Kidney glomerular epithelial cell (primary cell): ENCODE data around the gene CYB5R3.
A peak's percentile ranks its signal among the peaks of the same experiment; 100 is the strongest.
"Not testable (repeated sequence)": the region's sequence is repeated elsewhere in the genome, so short reads cannot be mapped to it uniquely, and the experiment has no call there.

ENCODE experiments used
- DNase-seq: peaks from one replicate; lab custom pipeline; 2025; lab: John Stamatoyannopoulos, UW

CYB5R3 gene

DNA sequence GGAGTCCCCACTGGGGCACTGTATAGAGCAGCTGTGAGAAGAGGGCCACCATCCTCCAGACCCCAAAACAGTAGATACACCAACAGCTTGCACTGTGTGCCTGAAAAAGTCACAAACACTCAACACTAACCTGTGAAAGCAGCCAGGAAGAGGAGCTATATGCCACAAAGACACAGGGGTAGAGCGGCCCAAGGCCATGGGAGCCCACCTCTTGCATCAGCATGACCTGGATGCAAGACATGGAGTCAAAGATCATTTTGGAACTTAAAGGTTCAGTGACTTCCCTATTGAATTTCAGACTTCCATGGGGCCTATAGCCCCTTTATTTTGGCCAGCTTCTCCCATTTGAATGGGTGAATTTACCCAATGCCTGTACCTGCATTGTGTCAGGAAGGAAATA lies 29.7 kb upstream of the CYB5R3 start:
- DNase-seq: no peak

DNA sequence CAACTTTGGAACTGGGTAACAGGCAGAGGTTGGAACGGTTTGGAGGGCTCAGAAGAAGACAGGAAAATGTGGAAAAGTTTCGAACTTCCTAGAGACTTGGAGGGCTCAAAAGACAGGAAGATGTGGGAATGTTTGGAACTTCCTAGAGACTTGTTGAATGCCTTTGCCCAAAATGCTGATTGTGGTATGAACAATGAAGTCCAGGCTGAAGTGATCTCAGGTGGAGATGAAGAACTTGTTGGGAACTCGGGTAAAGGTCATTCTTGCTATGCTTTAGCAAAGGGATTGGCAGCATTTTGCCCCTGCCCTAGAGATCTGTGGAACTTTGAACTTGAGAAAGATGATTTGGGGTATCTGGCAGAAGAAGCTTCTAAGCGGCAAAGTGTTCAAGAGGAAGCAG lies 28.7 kb upstream of the CYB5R3 start:
- DNase-seq: not testable (repeated sequence)

DNA sequence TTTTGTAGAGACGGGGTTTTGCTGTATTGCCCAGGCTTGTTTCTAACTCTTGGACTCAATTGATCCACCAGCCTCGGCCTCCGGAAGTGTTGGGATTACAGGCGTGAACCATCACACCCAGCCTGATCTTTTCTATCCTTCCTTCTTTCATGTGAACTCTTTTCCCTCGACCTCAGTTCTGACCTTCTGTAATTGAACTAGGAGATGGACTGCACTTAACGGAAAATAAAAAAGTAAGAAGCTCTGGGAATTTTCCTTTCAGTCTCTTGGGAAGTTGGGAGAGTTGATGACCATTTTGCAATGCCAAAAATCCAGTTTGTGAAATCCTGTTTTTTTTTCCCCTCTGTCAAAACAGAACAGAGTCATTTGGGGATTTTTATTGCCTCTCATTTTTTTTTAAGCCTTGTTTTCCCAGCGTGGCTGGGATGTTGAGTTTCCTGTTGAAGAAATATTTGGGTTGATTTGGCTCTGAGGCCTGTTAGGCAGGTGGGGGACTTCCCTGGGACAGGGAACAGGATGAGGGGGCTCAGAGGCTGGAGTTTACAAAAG lies 26.9 kb upstream of the CYB5R3 start:
- no peak for DNase-seq

DNA sequence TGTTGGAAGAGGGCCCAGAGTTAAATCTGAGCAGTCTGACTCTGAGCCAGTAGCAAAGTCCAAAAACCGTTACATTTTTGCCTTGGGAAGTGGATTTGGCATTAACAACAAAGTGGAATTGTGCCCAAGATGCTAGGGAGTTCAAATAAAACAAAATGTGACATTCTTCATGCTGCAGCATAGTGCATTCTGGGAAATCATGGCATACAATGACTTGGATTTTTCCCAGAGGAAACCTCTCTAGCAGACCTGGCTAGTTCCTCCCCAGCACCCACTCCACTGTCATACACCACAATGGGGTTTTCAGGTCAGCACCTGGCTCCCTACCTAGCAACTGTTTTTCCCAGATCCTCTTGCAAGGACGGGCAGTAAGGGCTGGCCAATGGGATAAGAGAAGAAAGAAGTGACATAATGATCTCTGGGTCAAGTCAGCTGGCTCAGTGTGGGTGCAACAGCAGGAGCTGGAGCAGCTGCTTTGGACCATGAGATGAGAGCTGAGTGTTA lies 24.8 kb upstream of the CYB5R3 start:
- DNase-seq: no peak

- DNase-seq: not testable (repeated sequence)
These were observed 23.9 kb upstream of the CYB5R3 start for GRCh38 chr22:42673071-42673470.

DNA sequence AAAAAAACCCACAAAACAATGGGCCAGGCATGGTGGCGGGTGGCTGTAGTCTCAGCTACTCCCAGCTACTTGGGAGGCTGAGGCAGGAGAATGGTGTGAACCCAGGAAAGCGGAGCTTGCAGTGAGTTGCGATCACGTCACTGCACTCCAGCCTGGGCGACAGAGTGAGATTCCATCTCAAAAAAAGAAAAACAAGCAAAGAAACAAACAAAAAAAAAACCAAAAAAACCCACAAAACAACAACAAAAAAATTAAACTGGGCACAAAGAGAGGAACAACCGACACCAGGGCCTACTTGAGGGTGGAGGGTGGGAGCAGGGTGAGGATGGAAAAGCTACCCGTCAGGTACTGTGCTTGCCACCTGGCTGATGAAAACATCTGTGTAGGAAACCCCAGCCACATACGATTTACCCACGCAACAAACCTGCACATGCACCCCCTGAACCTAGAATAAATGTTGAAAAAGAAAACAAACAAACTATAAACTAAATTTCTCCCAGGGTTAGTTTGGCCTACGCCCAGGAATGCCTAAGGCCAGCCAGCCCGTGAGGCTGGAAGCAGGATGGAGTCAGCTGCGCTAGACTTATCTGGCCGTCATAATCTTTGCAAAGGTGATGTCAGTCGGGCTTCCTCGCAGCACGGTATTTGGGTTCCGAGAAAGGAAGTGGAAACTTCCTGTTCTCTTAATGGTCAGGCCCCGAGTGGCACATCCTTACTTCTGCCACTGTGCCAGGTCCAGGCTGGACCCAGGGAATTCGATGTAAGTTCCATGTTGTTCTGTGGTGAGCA lies 21.9 kb upstream of the CYB5R3 start:
- DNase-seq: no peak

- no peak for DNase-seq
These were observed 20.9 kb upstream of the CYB5R3 start for GRCh38 chr22:42670046-42670445.

GRCh38 chr22:42666393-42666792 lies 17.2 kb upstream of the CYB5R3 start:
- not testable (repeated sequence) for DNase-seq

DNA sequence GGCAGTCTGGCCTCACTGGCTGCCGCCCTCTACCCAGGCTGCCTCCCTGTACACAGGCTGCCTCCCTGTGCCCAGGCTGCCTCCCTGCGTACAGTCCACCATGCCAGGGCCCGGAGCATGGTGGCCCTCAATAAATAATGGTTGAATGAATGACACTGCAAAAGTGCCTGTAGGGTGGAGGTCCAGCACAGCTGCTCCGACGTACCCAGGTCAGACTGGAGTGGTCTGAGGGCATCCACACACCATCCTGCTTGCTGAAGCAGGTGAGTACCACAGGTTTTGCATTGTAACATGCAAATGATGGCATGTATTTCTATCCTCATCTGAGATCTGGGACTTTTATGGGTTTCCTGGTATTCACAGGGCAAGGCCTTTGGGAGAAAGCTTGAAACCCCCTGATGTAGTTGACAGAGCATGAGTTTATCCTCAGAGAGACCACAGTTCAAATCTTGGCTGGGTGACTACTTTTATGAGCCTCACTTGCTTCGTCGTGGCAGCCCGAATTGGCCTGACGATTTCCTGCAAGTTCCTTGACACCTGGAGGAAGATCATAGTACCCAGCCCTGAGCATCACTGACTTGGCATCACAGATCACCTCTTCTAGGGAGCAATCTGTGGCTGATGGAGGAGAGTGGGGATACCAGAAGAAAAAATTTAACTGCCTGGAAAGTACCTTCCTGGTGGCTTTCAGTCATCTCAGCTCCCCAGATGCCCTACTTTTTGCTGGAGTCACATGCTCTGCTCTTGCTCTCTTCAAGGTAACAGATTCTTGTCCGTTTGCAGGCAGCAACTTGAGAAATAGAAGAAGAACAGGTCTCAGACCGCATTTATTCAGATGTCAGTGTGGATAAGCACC lies 16.0 kb upstream of the CYB5R3 start:
- no peak for DNase-seq

DNA sequence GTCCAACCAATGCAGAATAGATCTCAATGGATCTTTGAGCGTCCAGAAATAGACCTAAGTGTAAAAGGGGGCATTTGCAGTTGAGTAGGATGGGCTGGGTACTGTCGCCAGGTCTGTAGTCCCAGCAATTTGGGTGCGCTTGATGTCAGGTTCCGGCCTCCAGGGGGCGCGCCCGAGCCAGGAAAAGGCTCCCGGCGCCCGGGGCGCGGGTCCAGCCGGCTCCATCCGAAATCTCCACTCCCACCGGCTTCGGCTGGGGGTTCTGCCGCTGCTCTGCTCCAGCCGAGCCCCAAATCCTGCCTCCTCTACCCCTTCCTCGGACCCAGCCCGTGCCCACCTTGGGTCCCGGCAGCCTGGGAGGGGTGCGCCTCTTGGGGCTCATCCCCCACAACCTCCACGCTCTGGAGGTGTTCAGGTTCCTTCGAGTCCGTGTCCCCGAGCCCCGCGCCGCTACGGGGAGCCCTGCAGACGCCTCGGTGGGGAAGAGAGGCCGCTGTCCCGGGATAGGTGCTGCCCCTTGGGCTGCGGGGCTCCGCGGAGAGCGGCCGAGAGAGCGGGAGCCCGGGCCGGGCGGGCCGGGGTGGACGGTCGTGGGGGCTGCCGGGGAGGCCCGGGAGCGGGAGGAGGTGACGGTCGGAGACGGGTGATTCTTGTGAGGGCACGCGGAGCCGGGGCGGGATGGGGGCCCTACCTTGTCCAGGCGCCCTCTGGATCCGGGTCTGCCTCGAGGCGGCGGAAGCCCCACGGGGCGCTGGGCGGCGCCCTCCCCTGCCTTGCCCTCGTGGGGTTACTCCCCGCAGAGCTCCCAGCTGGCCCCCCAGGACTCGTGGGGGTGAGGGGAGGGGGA lies 13.0 kb upstream of the CYB5R3 start:
- DNase-seq: peak; percentile 47

GRCh38 chr22:42656578-42656977 lies 7.4 kb upstream of the CYB5R3 start:
- DNase-seq: no peak

GRCh38 chr22:42655693-42656092 lies 6.5 kb upstream of the CYB5R3 start:
- DNase-seq: no peak

- DNase-seq: no peak
These were observed 5.4 kb upstream of the CYB5R3 start for GRCh38 chr22:42654436-42655073.

- no peak for DNase-seq
These were observed 4.8 kb upstream of the CYB5R3 start for GRCh38 chr22:42653999-42654398.

- DNase-seq: peak; percentile 24
These were observed 1.9 kb upstream of the CYB5R3 start for GRCh38 chr22:42651134-42651533.

- DNase-seq: no peak
These were observed 585 bp downstream of the CYB5R3 start for GRCh38 chr22:42648368-42649245.

DNA sequence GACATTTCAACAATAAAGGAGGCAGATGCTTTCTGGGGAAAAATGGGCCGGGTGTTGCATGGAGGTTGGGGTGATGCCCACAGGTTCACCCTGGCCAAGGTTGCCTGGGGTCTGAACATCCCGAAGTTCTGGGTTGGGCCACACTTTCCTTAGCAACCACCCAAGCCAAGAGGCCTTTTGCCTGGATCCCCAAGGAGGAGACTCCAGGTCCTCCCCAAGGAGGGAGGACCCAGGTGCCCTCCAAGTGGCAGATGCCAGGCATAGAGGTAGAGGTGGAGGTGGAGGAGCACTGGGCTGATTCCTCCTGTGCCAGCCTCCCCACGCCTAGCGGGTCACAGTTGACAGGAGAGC lies 1.2 kb downstream of the CYB5R3 start:
- no peak for DNase-seq

GRCh38 chr22:42646569-42647525 lies 2.3 kb downstream of the CYB5R3 start:
- DNase-seq: no peak

- DNase-seq: no peak
These were observed 3.1 kb downstream of the CYB5R3 start for GRCh38 chr22:42645938-42646568.
